AG10803 (cell line): Measurements from ENCODE around the gene AIFM3.

ENCODE experiments used
- DNase-seq: peaks from one replicate; pipeline ENCODE4 v3.0.0; 2010; ENCODE audit warnings: low read depth
- H3K4me3 ChIP-seq: 2 replicates; pipeline ENCODE4 v1.5.1; 2011; ENCODE audit warnings: mild to moderate bottlenecking, low read length, control low read depth
- TF ChIP-seq, protein P1 (sequence below): conservative IDR thresholded peaks from 2 replicates; pipeline ENCODE4 v1.5.1; 2011; ENCODE audit warnings: mild to moderate bottlenecking, low read length, control low read depth, inconsistent platforms

The AIFM3 gene

DNA sequence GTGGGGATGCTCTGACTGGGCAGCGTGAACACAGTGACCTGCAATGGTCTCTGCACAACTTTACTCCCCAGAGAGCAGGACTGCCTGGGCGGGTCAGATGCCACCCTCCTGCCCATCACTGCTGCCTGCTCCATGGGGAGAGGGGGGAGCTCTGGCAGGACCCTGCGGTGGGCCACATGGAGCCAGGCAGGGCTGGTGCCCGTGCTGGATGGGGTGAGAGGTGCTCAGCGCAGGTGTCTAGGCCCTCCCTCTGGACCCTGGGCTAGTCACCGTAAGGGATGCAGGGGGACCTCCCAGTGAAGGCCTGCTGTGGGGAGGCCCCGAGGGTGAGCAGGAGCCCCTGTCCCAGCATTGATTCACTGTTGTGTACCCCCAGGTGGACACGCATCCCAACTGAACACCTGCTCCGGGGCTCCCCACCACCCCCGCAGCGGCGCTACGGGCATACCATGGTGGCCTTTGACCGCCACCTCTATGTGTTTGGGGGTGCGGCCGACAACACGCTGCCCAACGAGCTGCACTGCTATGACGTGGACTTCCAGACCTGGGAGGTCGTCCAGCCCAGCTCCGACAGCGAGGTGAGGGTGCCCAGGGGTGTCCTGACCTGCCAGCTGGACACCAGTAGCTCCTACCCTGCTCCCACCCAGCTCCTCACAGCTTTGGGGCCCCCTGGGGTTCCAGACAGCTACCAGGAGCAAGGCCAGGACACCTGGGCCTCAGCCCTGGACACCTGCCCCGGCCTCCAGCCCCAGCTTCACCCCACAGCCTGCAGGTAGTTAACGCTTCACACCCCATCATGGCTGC lies 24.4 kb downstream of the AIFM3 start:
- H3K4me3 ChIP-seq: no peak overlapping the region
- no peak for DNase-seq
- TF ChIP-seq, protein P1, sequence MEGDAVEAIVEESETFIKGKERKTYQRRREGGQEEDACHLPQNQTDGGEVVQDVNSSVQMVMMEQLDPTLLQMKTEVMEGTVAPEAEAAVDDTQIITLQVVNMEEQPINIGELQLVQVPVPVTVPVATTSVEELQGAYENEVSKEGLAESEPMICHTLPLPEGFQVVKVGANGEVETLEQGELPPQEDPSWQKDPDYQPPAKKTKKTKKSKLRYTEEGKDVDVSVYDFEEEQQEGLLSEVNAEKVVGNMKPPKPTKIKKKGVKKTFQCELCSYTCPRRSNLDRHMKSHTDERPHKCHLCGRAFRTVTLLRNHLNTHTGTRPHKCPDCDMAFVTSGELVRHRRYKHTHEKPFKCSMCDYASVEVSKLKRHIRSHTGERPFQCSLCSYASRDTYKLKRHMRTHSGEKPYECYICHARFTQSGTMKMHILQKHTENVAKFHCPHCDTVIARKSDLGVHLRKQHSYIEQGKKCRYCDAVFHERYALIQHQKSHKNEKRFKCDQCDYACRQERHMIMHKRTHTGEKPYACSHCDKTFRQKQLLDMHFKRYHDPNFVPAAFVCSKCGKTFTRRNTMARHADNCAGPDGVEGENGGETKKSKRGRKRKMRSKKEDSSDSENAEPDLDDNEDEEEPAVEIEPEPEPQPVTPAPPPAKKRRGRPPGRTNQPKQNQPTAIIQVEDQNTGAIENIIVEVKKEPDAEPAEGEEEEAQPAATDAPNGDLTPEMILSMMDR: no peak

DNA sequence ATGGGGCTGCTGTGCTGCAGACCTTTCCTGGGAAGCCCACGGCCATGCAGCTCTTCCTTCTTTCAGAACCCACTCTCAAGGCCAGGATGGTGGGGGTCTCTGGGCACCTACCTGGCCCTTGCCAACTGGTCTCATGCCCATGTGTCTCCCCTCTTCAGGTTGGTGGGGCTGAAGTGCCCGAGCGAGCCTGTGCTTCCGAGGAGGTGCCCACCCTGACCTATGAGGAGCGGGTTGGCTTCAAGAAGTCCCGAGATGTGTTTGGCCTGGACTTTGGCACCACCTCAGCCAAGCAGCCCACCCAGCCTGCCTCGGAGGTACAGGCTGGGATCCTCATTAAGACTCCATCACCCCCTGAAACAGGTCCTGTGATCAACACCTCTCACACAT lies 25.0 kb downstream of the AIFM3 start:
- no peak for DNase-seq
- TF ChIP-seq, protein P1: no peak
- no peak overlapping the region for H3K4me3 ChIP-seq

DNA sequence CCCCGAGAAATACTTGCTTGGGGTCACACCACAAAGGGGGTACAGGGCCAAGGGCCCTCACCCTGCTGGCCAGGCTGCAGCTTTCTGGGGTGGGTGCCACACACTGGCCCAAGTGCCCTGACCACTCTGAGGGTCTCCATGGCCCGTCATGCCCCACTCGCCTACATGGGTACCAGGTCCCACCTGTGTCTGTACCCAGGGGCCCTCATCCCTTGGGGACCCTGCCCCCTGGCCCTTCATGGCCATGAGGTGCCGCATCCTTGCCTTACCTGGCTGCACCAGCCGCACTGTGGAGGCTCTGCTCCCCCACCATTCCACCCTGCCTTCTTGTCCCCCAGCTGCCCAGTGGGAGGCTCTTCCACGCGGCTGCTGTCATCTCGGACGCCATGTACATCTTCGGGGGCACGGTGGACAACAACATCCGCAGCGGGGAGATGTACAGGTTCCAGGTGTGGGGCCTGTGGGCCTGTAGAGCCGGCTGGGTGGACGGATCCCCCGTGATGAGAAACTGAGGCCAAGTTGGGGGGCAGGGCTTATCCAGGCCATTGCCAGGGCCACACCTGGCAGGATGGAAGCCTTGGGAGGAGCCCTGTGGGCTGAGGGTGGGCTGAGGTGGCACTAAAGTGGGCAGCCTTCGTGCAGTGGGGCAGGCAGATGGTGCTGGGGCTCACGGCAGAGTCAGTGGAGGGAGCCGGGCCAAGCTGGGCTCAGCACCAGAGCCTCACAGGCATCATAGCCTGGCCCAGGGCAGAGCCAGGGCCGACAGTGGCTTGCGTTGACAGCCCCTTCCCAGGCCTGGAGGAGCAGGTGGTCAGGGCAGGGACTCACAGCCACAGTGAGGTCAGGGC lies 25.6 kb downstream of the AIFM3 start:
- no peak for DNase-seq
- H3K4me3 ChIP-seq: no peak overlapping the region
- TF ChIP-seq, protein P1: no peak

DNA sequence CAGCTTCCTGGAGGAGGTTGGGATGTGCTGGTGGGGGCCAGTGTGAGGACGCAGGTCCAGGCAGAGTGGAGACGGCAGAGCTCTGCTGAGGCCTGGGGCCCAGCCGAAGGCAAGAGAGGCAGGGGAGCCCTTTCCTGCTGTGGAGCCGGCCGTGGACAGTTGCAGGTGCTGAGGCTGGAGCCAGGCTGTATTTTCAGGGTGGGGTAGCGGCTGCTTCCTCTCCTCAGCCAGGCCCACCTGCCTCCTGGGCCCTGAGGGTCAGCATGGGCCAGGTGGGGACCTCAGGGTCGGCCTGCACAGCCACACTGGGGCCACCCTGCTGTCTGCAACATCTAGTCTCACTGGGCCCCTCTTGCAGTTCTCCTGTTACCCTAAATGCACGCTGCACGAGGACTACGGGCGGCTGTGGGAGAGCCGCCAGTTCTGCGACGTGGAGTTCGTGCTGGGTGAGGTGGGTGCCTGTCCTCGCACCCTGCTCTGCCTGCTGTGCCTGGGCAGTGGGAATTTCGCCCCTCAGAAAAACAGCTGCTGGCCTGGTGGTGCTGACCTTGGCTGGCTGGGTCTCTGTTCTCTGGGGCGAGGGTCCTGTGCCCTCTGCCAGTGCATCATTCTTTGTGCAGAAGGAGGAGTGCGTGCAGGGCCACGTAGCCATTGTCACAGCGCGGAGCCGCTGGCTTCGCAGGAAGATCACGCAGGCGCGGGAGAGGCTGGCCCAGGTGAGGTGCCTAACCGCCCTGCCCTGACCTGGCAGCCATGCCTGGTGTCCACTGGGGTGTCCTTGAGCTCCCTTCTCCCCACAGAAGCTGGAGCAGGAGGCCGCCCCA lies 26.5 kb downstream of the AIFM3 start:
- TF ChIP-seq, protein P1: no peak
- no peak for DNase-seq
- no peak overlapping the region for H3K4me3 ChIP-seq

DNA sequence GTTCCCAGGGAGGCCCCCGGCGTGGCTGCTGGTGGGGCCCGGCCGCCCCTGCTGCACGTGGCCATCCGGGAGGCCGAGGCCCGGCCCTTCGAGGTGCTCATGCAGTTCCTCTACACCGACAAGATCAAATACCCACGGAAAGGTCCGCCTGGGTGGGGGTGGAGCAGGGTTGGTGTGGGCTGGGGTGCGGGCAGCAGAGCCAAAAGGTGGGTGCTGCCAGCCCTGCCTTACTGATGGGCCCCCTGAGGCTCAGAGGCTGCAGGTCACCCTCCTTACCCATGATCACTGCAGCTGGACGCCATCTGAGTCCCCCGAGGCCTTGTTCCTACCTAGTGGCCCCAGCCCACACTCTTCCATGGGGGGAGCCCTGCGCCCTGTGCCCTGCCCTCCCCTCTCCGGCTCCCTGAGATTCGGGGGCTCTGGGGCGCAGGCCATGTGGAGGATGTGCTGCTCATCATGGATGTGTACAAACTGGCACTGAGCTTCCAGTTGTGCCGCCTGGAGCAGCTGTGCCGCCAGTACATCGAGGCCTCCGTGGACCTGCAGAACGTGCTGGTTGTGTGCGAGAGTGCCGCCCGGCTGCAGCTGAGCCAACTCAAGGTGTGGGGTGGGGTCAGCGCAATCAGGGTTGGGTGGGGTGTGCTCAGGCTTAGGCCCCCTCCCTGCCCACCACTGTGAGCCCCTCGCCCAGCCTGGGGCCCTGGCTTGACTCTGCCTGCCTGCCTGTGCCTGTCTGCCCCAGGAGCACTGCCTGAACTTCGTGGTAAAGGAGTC lies 27.3 kb downstream of the AIFM3 start:
- no peak overlapping the region for H3K4me3 ChIP-seq
- TF ChIP-seq, protein P1: no peak
- DNase-seq: no peak

DNA sequence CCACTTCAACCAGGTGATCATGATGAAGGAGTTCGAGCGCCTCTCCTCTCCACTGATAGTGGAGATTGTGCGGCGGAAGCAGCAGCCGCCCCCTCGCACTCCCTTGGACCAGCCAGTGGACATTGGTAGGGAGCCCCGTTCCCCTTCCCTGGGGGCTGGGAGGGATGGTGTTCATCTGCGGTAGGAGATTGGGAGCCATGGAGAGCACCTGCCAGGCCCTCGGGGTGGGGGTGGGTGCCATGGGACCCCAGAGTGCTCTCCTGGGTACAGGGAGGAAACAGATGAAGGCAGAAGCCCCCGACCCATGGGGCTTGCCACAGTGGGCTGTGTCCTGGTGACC lies 27.8 kb downstream of the AIFM3 start:
- H3K4me3 ChIP-seq: no peak overlapping the region
- TF ChIP-seq, protein P1: no peak
- no peak for DNase-seq
